Choroid plexus epithelial cell (primary cell): ENCODE results near the gene INO80E.
A peak's percentile ranks its signal among the peaks of the same experiment; 100 is the strongest.

Experiments used
- DNase-seq: peaks from one replicate; pipeline ENCODE4 v3.0.0-alpha.2; 2010; ENCODE audit warnings: low read depth
- H3K4me3 ChIP-seq: 2 replicates; pipeline ENCODE4 v1.5.1; 2011; ENCODE audit warnings: low read depth, mild to moderate bottlenecking, control low read depth, low read length, moderate library complexity
- TF ChIP-seq, protein P1 (sequence below): conservative IDR thresholded peaks from 2 replicates; pipeline ENCODE4 v1.5.1; 2011; ENCODE audit warnings: low read depth, mild to moderate bottlenecking, control low read depth, inconsistent platforms, low read length, moderate library complexity

The INO80E gene

DNA sequence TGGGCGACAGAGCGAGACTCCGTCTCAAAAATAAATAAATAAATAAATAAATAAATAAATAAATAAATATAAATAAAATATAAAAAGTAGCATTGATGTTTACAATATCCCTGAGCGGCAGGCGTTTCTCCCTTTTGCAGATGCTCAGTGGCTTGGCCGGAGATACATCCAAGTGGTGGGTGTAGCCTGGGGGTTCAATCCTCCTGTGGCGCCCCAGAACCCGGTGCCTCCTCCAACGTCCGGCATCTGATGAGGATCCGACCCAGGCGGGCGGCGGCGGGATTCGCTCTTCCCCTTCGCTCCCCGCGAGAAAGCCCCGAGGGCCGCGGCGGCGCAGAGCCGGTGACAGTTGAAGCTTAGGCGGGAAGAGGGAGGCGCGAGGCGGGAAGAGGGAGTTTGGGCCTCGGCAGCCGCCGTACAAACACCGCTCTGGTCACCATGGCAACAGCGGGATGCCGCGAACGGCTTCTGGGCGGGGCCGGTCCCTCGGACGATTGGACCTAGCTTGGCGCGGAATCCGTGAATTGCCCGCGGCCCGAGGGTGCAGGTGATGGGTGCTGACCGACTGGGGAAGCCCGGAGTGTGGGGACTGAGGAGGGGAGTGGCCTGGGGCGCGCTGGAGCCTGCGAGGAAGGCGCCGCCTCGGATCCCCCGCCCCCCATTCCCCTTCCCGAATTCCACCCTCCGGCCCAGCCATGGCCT, 56.8 kb downstream of the INO80E start:
- peak overlapping the region; percentile 78 for H3K4me3 ChIP-seq
- TF ChIP-seq, protein P1, sequence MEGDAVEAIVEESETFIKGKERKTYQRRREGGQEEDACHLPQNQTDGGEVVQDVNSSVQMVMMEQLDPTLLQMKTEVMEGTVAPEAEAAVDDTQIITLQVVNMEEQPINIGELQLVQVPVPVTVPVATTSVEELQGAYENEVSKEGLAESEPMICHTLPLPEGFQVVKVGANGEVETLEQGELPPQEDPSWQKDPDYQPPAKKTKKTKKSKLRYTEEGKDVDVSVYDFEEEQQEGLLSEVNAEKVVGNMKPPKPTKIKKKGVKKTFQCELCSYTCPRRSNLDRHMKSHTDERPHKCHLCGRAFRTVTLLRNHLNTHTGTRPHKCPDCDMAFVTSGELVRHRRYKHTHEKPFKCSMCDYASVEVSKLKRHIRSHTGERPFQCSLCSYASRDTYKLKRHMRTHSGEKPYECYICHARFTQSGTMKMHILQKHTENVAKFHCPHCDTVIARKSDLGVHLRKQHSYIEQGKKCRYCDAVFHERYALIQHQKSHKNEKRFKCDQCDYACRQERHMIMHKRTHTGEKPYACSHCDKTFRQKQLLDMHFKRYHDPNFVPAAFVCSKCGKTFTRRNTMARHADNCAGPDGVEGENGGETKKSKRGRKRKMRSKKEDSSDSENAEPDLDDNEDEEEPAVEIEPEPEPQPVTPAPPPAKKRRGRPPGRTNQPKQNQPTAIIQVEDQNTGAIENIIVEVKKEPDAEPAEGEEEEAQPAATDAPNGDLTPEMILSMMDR = no peak
- peak; percentile 93 for DNase-seq

DNA sequence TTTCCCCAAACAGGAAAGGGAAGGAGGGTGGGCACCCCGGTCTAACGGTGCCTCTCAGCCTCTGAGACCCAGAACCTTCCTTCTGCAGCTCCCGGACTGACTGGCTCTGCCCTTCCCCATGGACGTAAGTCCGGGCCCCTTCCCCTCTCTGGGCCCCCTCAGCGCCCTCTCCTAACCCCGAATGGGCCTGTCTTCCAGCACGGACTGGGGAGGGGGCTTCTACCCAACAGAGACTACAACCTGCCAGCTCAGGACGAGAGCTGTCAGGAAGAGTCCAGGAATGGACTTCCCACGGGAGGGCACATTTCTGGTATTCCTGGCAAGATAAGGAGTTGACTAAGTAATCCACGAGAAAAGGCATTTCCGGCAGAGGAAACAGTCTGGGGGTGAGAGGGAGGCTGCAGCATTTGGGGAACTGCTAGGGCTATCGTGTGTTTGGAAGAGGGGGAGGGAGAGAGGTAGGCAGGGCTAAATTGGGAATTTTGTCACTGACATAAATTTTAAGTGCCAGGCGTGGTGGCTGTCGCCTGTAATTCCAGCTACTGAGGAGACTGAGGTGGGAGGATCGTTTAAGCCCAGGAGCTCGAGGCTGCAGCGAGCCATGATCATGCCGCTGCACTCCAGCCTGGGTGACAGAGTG, 57.5 kb downstream of the INO80E start:
- TF ChIP-seq, protein P1 = no peak

DNA sequence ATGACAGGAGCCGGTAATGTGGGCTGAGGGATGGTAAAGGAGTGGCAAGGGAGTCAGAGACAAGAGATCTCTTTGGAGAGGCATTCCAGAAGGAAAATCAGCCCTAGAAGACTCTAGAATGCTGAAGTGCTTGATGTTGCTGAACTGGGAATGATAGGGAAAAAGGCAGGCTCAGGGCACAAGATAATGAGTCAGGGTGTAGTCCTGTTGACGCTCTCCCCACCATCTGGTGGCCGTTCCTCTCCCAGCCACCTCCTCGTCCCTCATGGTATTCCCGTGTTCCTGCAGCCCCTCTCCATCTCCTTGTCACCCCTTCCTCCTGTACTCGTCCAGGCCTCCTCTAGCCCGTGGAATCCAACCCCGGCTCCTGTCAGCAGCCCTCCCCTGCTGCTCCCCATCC, 58.4 kb downstream of the INO80E start:
- no peak for DNase-seq
- H3K4me3 ChIP-seq = no peak overlapping the region
- TF ChIP-seq, protein P1 = no peak

More for the DNA sequence above, 57.5 kb downstream of the INO80E start:
- peak; percentile 30 for DNase-seq
- H3K4me3 ChIP-seq = peak overlapping the region; percentile 78

DNA sequence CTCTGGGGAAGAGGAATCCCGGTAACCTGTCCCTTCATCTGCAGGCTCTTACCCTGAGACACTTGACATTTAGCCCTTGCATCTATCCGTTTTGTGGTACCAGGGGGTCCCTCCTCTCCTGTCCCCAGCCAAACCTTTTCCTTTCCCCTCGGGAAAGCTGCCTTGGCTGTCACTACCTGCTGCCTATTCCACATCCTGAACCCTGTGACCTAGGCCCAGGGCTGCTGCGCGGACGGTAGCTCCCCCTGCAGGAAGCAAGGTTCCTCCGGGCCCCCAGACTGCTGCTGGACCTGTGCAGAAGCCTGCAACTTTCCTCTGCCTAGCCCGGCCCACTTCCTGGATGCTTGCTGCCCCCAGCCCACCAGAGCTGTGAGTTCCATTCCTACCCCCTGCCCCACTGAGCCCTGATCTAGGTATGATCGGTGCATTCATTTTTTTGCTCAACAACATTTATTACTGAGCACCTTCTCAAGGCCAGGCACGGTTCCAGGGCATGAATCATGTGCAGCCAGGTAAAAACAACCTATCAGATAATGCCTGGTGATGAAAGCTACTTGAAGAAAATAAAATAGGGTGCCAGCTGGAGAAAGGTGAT, 59.0 kb downstream of the INO80E start:
- TF ChIP-seq, protein P1 = peak; percentile 73
- DNase-seq = no peak
- no peak overlapping the region for H3K4me3 ChIP-seq
